PC-3 (cell line): Measurements from ENCODE around the gene CALN1.

Source experiments
- CTCF ChIP-seq: fragments of 300-600 bp; sonication (generic); conservative IDR thresholded peaks from 2 replicates; pipeline ENCODE4 v1.5.1; 2017; ENCODE audit warnings: antibody characterized with exemption, low read depth, mild to moderate bottlenecking, low read length
- EZH2 ChIP-seq: fragments of 300-600 bp; sonication (generic); IDR thresholded peaks from one replicate; pipeline ENCODE4 v1.6.1; 2017; ENCODE audit warnings: antibody characterized with exemption, mild to moderate bottlenecking, low read length; ENCODE audit not compliant: unreplicated experiment

DNA sequence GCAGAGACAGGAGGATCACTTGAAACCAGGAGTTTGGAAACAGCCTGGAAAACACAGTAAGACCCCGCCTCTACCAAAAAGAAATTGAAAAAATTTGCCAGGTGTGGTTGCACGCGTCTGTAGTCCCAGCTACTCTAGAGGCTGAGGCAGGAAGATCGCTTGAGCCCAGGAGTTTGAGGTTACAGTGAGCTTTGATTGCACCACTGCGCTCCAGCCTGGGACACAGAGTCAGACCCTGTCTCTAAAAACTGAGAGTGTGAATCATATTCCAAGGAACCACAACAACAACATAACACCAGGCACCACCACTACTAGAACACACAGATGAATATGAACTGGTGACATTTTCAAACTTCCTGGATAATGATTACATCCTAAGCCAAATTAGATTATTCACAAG lies 324.2 kb downstream of the CALN1 start:
- TF ChIP-seq CTCF (no peak), EZH2 (no peak)
